ENCODE data around the gene ZNF609.

Gene ZNF609

GRCh38 chr15:64501396-64501715 is 41.0 kb downstream of the ZNF609 start:
- no peak for DNase-seq (ENCODE audit: low read depth)
- TF ChIP-seq CTCF (conservative IDR thresholded peaks at IDR 0.05; ENCODE audit: control insufficient read depth, insufficient read depth, low read depth, low read length) = no peak

DNA sequence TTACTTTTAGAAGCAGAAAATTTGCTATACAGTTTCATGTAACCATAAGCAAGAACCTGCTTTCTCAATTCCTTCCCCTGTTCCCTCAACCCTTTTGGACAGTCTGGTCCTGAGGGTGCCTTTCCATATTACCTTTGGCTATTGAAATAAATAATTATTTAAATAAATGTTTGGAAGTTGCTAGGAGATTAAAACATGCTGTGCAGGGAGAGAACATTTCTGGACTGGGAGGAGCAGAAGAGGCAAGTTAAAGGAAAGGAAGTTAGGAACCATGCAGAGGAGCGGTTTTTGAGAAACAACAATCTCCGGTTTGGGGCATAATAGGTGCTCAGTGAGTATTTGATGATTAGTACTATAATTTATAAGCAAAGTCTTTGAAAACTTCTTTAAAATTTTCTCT is 41.8 kb downstream of the ZNF609 start:
- no peak for TF ChIP-seq CTCF (conservative IDR thresholded peaks at IDR 0.05; ENCODE audit: control insufficient read depth, insufficient read depth, low read depth, low read length)
- H3K4me3 ChIP-seq (ENCODE audit: control insufficient read depth, low read depth, low read length) = no peak overlapping the region
- no peak for DNase-seq (ENCODE audit: low read depth)

More at GRCh38 chr15:64501396-64501715, 41.0 kb downstream of the ZNF609 start:
- H3K4me3 ChIP-seq (ENCODE audit: control insufficient read depth, low read depth, low read length) = no peak overlapping the region

DNA sequence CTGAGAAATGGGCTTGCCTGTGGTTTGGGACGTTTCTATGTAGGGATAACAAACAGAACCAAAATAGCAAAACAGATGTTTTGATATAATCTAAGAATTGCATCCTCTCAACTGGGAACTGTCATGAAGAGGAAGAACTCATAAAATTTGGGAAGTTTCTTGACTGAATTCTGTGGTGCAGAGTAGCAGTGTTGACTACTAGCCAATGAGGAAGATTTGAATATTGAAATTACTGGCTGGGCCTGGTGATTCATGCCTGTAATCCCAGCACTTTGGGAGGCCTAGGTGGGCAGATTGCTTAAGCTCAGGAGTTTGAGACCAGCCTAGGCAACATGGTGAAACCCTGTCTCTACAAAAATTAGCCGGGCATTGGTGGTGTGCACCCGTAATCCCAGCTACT is 42.2 kb downstream of the ZNF609 start:
- peak; percentile 38 for DNase-seq (ENCODE audit: low read depth)
- no peak for TF ChIP-seq CTCF (conservative IDR thresholded peaks at IDR 0.05; ENCODE audit: control insufficient read depth, insufficient read depth, low read depth, low read length)
- H3K4me3 ChIP-seq (ENCODE audit: control insufficient read depth, low read depth, low read length) = no peak overlapping the region

GRCh38 chr15:64503197-64503596 is 42.8 kb downstream of the ZNF609 start:
- peak; percentile 44 for DNase-seq (ENCODE audit: low read depth)
- H3K4me3 ChIP-seq (ENCODE audit: control insufficient read depth, low read depth, low read length) = no peak overlapping the region
- no peak for TF ChIP-seq CTCF (conservative IDR thresholded peaks at IDR 0.05; ENCODE audit: control insufficient read depth, insufficient read depth, low read depth, low read length)

DNA sequence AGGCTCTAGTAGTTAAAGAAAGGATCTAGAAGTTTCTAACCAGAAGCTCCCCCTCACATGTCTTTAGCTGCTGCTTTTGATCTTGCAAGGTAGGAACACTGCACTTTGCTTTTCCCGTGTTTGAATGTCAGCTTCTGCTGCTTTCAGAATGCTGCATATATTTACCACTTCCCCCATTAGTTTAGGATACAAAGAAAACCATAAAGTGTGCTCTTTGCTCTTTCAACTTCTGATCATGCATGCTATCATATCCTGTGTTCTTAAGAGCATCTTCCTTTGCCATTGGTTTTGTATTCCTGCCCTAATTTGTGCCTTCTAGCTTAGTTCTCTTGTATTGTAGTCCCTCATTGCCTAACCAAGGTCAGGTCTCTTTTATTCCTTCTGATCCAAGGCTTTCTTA is 43.3 kb downstream of the ZNF609 start:
- no peak for DNase-seq (ENCODE audit: low read depth)
- H3K4me3 ChIP-seq (ENCODE audit: control insufficient read depth, low read depth, low read length) = no peak overlapping the region
- TF ChIP-seq CTCF (conservative IDR thresholded peaks at IDR 0.05; ENCODE audit: control insufficient read depth, insufficient read depth, low read depth, low read length) = no peak

DNA sequence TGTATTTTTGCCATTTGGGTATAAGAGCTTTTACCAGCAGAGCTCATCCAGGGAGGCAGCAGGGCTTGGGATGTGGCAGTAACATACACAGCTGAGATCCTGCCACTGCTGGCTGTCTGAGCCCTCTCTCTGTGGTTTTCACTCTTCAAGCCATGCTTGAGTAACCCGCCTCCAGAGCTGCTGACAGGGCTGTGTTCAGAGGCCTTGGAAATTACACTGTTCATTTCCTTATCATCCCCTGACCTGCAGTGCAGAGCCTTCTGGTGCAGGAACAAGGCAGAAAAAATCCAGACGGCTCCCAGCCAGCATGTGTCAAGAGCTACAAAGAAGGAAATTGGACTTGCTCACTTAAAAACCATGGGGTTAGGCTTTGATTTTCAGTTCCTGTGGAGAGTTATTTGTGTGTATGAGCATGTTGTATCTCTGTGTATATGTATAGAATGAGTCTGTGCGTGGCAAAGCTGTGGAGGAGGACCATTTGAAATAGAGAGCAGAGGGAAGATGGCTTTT is 47.0 kb downstream of the ZNF609 start:
- H3K4me3 ChIP-seq (ENCODE audit: control insufficient read depth, low read depth, low read length) = no peak overlapping the region
- peak; percentile 81 for DNase-seq (ENCODE audit: low read depth)
- no peak for TF ChIP-seq CTCF (conservative IDR thresholded peaks at IDR 0.05; ENCODE audit: control insufficient read depth, insufficient read depth, low read depth, low read length)

DNA sequence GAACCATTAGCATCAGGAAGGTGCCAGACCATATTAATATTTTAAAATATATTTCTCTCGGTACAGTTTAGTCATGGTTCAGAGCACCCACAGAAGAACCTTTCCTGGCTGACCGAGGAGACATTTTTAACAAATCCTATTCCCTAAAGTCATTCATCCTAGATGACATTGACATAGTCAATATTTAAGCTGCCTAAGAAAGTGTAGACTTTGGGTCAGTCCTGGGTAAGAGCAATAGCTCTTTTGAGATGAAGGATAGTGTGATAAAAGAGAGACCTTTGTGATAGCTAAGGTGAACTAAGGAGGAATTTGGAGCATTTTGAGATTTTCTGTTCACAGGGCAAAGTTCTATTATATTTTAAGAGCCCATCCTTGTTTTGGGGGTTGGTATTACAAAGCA is 47.5 kb downstream of the ZNF609 start:
- no peak for DNase-seq (ENCODE audit: low read depth)
- no peak overlapping the region for H3K4me3 ChIP-seq (ENCODE audit: control insufficient read depth, low read depth, low read length)
- no peak for TF ChIP-seq CTCF (conservative IDR thresholded peaks at IDR 0.05; ENCODE audit: control insufficient read depth, insufficient read depth, low read depth, low read length)

Measured in fibroblast of mammary gland (primary cell).